GM12878 (cell line): ENCODE results near the gene SF1. TPM values are rescaled to one million over a fixed set of nuclear protein-coding genes. Genes with fewer than 3 reads are reported as not detected.

ENCODE experiments used
- BHLHE40 ChIP-seq, 2 experiments: fragments of 450-650 bp in 1 of 2; IDR thresholded peaks; 2 replicates each; pipeline ENCODE4 v1.6.1; 2011 to 2017; ENCODE audit warnings: low read depth in 2 of 2, borderline replicate concordance in 1 of 2, improper control_type of control experiment in 1 of 2, low read length in 1 of 2, mild to moderate bottlenecking in 1 of 2
- DPF2 ChIP-seq: fragments of 450-650 bp; IDR thresholded peaks from 2 replicates; pipeline ENCODE4 v1.6.1; 2017; ENCODE audit warnings: mild to moderate bottlenecking
- FOXK2 ChIP-seq: fragments of 450-650 bp; IDR thresholded peaks from 2 replicates; pipeline ENCODE4 v1.6.1; 2017; ENCODE audit warnings: mild to moderate bottlenecking, moderate library complexity
- IKZF2 ChIP-seq, 2 experiments: fragments of 450-650 bp; IDR thresholded peaks; 2 replicates each; pipeline ENCODE4 v1.6.1; 2017; ENCODE audit warnings: mild to moderate bottlenecking in 2 of 2, moderate library complexity in 2 of 2
- MTA2 ChIP-seq: fragments of 450-650 bp; IDR thresholded peaks from 2 replicates; pipeline ENCODE4 v1.6.1; 2016; ENCODE audit warnings: low read depth, mild to moderate bottlenecking, moderate library complexity
- NFXL1 ChIP-seq: fragments of 450-650 bp; IDR thresholded peaks from 2 replicates; pipeline ENCODE4 v1.6.1; 2017; ENCODE audit warnings: antibody characterized with exemption, mild to moderate bottlenecking, borderline replicate concordance
- NR2C1 ChIP-seq: fragments of 450-650 bp; IDR thresholded peaks from 2 replicates; pipeline ENCODE4 v1.6.1; 2017; ENCODE audit warnings: antibody characterized with exemption, mild to moderate bottlenecking, moderate library complexity
- NR2F1 ChIP-seq: fragments of 450-650 bp; conservative IDR thresholded peaks from 2 replicates; pipeline ENCODE4 v1.6.1; 2017; ENCODE audit warnings: mild to moderate bottlenecking
- RUNX3 ChIP-seq: IDR thresholded peaks from 2 replicates; pipeline ENCODE4 v1.6.1; 2012; ENCODE audit warnings: low read length, inconsistent platforms
- SMARCA5 ChIP-seq: fragments of 450-650 bp; IDR thresholded peaks from 2 replicates; pipeline ENCODE4 v1.6.1; 2017; ENCODE audit warnings: mild to moderate bottlenecking
- TARDBP ChIP-seq: IDR thresholded peaks from 2 replicates; pipeline ENCODE4 v1.6.1; 2016; ENCODE audit warnings: borderline replicate concordance
- WRNIP1 ChIP-seq: IDR thresholded peaks from 2 replicates; pipeline ENCODE4 v1.6.1; 2011; ENCODE audit warnings: low read depth, low read length, improper control_type of control experiment, borderline replicate concordance
- polyA plus RNA-seq, 11 experiments: library from polyadenylated mRNA; depleted of rRNA in 4 of 11; unstranded in 6 of 11; stranded (reverse) in 5 of 11; fragments of >200 nt; fragmentation: Nextera tagmentation in 4 of 11; fragmentation: Illumina TruSeq in 1 of 11; extraction: Ambion mirVana in 4 of 11; extraction: Trizol in 1 of 11; gene quantifications; 1 replicate in 1 of 11; 2 replicates in 10 of 11; pipeline versions ENCODE4 v1.2.1 to v1.2.3, GENCODE V29; 2011 to 2016; ENCODE audit warnings: inconsistent platforms in 2 of 11, missing spikeins in 2 of 11, low read depth in 1 of 11
- total RNA-seq, 4 experiments: library from RNA; depleted of rRNA in 3 of 4; stranded (reverse); fragments of >200 nt in 3 of 4; fragmentation: Illumina TruSeq in 1 of 4; extraction: Trizol in 1 of 4; gene quantifications; 2 replicates each; pipeline versions ENCODE4 v1.2.1 to v1.2.3, GENCODE V29; 2013 to 2021
- TF ChIP-seq, protein P1 (sequence below): fragments of 450-650 bp; formaldehyde crosslinking; IDR thresholded peaks from 2 replicates; pipeline ENCODE4 v1.4.0; 2020; ENCODE audit warnings: mild to moderate bottlenecking, moderate library complexity
- TF ChIP-seq, protein P2 (sequence below): fragments of 450-650 bp; IDR thresholded peaks from 2 replicates; pipeline ENCODE4 v1.6.1; 2016; ENCODE audit warnings: mild to moderate bottlenecking
- TF ChIP-seq, protein P3 (sequence below): fragments of 450-650 bp; IDR thresholded peaks from 2 replicates; pipeline ENCODE4 v1.6.1; 2018; ENCODE audit warnings: mild to moderate bottlenecking, low read depth, moderate library complexity; ENCODE audit not compliant: partially characterized antibody
- TF ChIP-seq, protein P4 (sequence below): fragments of 450-650 bp; formaldehyde crosslinking; IDR thresholded peaks from 2 replicates; pipeline ENCODE4 v1.5.0; 2022; ENCODE audit warnings: mild to moderate bottlenecking, missing genetic modification characterization
- TF ChIP-seq, protein P5 (sequence below): fragments of 450-650 bp; IDR thresholded peaks from 2 replicates; pipeline ENCODE4 v1.6.1; 2017; ENCODE audit warnings: low read depth, mild to moderate bottlenecking, moderate library complexity

Gene SF1
- total and polyA plus RNA-seq, 10 of the 15 experiments (the other 5 are each of a cell fraction or from before 2014, with no cell fraction given): 13.6 to 337 (median 103) TPM

DNA sequence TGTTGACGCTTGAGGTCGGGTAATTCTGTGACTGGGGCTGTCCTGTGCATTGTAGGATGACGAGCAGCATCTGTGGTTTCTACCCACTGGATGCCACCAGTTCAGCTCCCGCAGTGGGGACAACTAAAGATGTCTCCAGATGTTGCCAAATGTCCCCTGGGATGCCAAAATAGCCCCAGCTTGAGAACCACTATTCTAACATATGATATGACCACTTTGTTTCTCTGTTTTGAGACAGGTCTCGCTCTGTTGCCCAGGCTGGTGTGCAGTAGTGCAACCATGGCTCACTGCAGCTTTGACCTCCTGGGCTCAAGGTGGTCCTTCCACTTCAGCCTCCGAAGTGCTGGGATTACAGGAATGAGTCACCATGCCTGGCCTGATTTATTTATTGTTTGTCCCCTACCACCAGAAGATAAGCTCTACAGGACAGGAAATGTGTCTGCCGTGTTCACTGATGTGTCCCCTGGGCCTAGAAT lies 36.4 kb upstream of the SF1 start (continued):
- TF ChIP-seq, protein P1, sequence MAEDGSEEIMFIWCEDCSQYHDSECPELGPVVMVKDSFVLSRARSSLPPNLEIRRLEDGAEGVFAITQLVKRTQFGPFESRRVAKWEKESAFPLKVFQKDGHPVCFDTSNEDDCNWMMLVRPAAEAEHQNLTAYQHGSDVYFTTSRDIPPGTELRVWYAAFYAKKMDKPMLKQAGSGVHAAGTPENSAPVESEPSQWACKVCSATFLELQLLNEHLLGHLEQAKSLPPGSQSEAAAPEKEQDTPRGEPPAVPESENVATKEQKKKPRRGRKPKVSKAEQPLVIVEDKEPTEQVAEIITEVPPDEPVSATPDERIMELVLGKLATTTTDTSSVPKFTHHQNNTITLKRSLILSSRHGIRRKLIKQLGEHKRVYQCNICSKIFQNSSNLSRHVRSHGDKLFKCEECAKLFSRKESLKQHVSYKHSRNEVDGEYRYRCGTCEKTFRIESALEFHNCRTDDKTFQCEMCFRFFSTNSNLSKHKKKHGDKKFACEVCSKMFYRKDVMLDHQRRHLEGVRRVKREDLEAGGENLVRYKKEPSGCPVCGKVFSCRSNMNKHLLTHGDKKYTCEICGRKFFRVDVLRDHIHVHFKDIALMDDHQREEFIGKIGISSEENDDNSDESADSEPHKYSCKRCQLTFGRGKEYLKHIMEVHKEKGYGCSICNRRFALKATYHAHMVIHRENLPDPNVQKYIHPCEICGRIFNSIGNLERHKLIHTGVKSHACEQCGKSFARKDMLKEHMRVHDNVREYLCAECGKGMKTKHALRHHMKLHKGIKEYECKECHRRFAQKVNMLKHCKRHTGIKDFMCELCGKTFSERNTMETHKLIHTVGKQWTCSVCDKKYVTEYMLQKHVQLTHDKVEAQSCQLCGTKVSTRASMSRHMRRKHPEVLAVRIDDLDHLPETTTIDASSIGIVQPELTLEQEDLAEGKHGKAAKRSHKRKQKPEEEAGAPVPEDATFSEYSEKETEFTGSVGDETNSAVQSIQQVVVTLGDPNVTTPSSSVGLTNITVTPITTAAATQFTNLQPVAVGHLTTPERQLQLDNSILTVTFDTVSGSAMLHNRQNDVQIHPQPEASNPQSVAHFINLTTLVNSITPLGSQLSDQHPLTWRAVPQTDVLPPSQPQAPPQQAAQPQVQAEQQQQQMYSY (CRISPR knock-in tag): no peak
- no peak for TF ChIP-seq FOXK2
- TF ChIP-seq DPF2: peak; percentile 29; the same call in 1 of the 2 replicates
- TF ChIP-seq MTA2: peak; percentile 61; the same call in 1 of the 2 replicates
- no peak for TF ChIP-seq WRNIP1
- TF ChIP-seq IKZF2 (IDR thresholded peaks at IDR 0.05): peak; percentile 79 to 85
- TF ChIP-seq, protein P2, sequence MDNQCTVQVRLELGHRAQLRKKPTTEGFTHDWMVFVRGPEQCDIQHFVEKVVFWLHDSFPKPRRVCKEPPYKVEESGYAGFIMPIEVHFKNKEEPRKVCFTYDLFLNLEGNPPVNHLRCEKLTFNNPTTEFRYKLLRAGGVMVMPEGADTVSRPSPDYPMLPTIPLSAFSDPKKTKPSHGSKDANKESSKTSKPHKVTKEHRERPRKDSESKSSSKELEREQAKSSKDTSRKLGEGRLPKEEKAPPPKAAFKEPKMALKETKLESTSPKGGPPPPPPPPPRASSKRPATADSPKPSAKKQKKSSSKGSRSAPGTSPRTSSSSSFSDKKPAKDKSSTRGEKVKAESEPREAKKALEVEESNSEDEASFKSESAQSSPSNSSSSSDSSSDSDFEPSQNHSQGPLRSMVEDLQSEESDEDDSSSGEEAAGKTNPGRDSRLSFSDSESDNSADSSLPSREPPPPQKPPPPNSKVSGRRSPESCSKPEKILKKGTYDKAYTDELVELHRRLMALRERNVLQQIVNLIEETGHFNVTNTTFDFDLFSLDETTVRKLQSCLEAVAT: peak; percentile 30; the same call in 1 of the 2 replicates
- TF ChIP-seq, protein P3, sequence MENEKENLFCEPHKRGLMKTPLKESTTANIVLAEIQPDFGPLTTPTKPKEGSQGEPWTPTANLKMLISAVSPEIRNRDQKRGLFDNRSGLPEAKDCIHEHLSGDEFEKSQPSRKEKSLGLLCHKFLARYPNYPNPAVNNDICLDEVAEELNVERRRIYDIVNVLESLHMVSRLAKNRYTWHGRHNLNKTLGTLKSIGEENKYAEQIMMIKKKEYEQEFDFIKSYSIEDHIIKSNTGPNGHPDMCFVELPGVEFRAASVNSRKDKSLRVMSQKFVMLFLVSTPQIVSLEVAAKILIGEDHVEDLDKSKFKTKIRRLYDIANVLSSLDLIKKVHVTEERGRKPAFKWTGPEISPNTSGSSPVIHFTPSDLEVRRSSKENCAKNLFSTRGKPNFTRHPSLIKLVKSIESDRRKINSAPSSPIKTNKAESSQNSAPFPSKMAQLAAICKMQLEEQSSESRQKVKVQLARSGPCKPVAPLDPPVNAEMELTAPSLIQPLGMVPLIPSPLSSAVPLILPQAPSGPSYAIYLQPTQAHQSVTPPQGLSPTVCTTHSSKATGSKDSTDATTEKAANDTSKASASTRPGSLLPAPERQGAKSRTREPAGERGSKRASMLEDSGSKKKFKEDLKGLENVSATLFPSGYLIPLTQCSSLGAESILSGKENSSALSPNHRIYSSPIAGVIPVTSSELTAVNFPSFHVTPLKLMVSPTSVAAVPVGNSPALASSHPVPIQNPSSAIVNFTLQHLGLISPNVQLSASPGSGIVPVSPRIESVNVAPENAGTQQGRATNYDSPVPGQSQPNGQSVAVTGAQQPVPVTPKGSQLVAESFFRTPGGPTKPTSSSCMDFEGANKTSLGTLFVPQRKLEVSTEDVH: no peak
- 0 out of 2 replicates have a peak, but pooled peaks have one; percentile 20 for TF ChIP-seq SMARCA5
- TF ChIP-seq NFXL1: no peak
- no peak for TF ChIP-seq NR2C1
- TF ChIP-seq NR2F1: peak; percentile 83
- TF ChIP-seq RUNX3: peak; percentile 82
- peak in 1 of 2 experiments; percentile 12; a peak in 2 of 4 replicates for TF ChIP-seq BHLHE40 (IDR thresholded peaks at IDR 0.05; ENCODE audit: borderline replicate concordance in 1 of 2, low read depth in 2 of 2, low read length in 1 of 2)
- no peak for TF ChIP-seq TARDBP
- TF ChIP-seq, protein P4, sequence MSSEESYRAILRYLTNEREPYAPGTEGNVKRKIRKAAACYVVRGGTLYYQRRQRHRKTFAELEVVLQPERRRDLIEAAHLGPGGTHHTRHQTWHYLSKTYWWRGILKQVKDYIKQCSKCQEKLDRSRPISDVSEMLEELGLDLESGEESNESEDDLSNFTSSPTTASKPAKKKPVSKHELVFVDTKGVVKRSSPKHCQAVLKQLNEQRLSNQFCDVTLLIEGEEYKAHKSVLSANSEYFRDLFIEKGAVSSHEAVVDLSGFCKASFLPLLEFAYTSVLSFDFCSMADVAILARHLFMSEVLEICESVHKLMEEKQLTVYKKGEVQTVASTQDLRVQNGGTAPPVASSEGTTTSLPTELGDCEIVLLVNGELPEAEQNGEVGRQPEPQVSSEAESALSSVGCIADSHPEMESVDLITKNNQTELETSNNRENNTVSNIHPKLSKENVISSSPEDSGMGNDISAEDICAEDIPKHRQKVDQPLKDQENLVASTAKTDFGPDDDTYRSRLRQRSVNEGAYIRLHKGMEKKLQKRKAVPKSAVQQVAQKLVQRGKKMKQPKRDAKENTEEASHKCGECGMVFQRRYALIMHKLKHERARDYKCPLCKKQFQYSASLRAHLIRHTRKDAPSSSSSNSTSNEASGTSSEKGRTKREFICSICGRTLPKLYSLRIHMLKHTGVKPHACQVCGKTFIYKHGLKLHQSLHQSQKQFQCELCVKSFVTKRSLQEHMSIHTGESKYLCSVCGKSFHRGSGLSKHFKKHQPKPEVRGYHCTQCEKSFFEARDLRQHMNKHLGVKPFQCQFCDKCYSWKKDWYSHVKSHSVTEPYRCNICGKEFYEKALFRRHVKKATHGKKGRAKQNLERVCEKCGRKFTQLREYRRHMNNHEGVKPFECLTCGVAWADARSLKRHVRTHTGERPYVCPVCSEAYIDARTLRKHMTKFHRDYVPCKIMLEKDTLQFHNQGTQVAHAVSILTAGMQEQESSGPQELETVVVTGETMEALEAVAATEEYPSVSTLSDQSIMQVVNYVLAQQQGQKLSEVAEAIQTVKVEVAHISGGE: no peak
- TF ChIP-seq, protein P5, sequence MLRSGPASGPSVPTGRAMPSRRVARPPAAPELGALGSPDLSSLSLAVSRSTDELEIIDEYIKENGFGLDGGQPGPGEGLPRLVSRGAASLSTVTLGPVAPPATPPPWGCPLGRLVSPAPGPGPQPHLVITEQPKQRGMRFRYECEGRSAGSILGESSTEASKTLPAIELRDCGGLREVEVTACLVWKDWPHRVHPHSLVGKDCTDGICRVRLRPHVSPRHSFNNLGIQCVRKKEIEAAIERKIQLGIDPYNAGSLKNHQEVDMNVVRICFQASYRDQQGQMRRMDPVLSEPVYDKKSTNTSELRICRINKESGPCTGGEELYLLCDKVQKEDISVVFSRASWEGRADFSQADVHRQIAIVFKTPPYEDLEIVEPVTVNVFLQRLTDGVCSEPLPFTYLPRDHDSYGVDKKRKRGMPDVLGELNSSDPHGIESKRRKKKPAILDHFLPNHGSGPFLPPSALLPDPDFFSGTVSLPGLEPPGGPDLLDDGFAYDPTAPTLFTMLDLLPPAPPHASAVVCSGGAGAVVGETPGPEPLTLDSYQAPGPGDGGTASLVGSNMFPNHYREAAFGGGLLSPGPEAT: peak; percentile 26; the same call in 1 of the 2 replicates
